ENCODE data around the gene TRIM40.
"Not testable (repeated sequence)": the region's sequence is repeated elsewhere in the genome, so short reads cannot be mapped to it uniquely, and the experiment has no call there.

Gene TRIM40

DNA sequence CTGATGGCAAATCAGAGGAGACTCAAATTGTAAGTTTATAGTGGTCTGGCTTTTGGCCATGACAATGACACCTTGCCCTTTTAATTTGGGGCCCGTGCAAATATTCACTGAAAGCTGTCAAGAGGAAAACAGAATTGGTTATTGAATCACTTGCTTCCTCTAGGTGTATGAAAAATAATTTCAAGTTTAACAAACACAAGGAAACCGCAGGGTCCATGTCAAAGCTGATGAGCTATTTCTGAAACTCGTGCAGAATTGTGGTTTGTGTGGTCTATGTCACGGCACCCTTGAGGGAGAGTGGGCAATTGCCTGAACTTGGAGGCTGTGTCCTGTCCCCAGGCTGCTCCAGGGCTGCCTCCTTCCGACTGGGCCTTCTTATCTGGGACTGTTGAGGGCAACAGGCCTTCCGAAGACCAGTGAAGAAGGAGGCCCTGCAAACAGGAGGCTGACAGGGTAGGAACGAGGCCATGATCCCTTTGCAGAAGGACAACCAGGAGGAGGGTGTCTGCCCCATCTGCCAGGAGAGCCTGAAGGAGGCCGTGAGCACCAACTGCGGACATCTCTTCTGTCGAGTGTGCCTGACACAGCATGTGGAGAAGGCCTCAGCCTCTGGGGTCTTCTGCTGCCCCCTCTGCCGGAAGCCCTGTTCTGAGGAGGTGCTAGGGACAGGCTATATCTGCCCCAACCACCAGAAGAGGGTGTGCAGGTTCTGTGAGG is 788 bp downstream of the TRIM40 start:
- TF ChIP-seq, protein P1, sequence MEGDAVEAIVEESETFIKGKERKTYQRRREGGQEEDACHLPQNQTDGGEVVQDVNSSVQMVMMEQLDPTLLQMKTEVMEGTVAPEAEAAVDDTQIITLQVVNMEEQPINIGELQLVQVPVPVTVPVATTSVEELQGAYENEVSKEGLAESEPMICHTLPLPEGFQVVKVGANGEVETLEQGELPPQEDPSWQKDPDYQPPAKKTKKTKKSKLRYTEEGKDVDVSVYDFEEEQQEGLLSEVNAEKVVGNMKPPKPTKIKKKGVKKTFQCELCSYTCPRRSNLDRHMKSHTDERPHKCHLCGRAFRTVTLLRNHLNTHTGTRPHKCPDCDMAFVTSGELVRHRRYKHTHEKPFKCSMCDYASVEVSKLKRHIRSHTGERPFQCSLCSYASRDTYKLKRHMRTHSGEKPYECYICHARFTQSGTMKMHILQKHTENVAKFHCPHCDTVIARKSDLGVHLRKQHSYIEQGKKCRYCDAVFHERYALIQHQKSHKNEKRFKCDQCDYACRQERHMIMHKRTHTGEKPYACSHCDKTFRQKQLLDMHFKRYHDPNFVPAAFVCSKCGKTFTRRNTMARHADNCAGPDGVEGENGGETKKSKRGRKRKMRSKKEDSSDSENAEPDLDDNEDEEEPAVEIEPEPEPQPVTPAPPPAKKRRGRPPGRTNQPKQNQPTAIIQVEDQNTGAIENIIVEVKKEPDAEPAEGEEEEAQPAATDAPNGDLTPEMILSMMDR (IDR thresholded peaks at IDR 0.05; ENCODE audit: low read depth, low read length, missing control alignments): no peak

DNA sequence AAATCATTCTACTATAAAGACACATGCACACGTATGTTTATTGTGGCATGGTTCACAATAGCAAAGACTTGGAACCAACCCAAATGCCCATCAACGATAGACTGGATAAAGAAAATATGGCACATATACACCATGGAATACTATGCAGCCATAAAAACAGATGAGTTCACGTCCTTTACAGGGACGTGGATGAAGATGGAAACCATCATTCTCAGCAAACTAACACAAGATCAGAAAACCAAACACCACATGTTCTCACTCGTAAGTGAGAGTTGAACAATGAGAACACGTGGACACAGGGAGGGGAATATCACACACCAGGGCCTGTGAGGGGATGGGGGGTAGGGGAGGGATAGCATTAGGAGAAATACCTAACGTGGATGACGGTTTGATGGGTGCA is 4.3 kb downstream of the TRIM40 start:
- in situ Hi-C loops (cut with HindIII; ENCODE audit: low sequenced_read_pairs); H3K4me3 ChIP-seq (ENCODE audit: low read depth, low read length); DNase-seq (ENCODE audit: low read depth): not testable (repeated sequence)

More for the DNA sequence above, 788 bp downstream of the TRIM40 start:
- in situ Hi-C loops (cut with HindIII; ENCODE audit: low sequenced_read_pairs): no loop called here
- DNase-seq (ENCODE audit: low read depth): no peak
- no peak overlapping the region for H3K4me3 ChIP-seq (ENCODE audit: low read depth, low read length)

DNA sequence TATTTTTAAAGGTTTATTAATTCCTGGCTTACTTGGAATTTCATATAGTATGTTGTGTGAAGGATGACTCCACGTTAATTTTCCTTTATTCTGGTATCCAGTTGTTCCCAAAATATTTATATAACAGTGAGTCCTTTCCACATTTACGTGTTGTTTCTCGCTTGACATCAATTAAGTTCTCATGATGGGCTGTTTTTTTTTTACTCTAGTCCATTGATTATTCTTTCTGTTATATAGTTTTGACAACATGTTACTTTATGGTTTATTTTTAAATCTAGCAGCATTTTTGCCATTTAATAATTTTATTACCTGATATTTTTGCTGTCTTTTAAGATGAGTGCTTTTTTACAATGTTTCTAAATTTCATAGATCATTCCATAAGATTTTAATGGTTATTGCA is 6.7 kb downstream of the TRIM40 start:
- in situ Hi-C loops (cut with HindIII; ENCODE audit: low sequenced_read_pairs): no loop called here
- DNase-seq (ENCODE audit: low read depth): no peak

DNA sequence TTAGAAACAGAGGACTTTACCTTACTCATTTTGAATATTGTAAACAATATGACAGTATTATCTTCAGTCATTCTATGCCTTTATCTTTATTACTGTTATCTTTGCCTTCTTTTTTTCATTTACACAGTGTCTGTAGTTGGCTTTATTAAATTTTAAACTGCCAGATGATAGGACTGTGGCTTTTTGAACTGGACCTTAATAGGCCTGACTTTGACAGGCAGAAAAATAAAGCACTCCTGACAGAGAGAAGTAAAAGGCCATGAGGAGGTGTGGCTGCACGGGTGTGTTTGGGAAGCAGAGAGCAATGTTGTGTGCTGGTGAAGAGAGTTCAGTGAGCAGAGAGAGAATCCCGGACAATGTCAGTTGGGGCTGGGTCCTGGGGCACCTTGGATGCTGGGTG is 7.8 kb downstream of the TRIM40 start:
- TF ChIP-seq, protein P1 (IDR thresholded peaks at IDR 0.05; ENCODE audit: low read depth, low read length, missing control alignments): no peak
- in situ Hi-C loops (cut with HindIII; ENCODE audit: low sequenced_read_pairs): no loop called here
- DNase-seq (ENCODE audit: low read depth): no peak
- no peak overlapping the region for H3K4me3 ChIP-seq (ENCODE audit: low read depth, low read length)

More for the DNA sequence above, 6.7 kb downstream of the TRIM40 start:
- no peak overlapping the region for H3K4me3 ChIP-seq (ENCODE audit: low read depth, low read length)
- TF ChIP-seq, protein P1 (IDR thresholded peaks at IDR 0.05; ENCODE audit: low read depth, low read length, missing control alignments): no peak

DNA sequence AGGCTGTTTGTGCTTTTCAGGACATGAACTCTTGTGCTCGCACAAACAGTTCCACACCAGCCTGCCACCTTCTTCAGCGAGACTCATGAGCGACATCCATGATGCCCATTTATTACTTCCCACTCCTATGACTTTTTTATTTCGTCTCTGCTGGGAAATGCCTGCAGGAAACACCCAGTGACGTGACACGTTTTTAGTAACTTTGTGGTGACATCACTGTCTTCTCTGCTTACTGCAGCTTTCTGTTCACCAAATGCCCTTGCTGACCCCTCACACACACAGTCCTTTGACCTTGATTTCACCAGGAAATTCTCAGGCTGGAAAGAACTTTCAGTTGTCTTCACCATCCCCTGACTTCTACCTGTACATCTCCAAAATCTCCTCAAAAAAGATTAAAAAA is 8.9 kb downstream of the TRIM40 start:
- DNase-seq (ENCODE audit: low read depth): no peak
- TF ChIP-seq, protein P1 (IDR thresholded peaks at IDR 0.05; ENCODE audit: low read depth, low read length, missing control alignments): no peak
- H3K4me3 ChIP-seq (ENCODE audit: low read depth, low read length): no peak overlapping the region
- in situ Hi-C loops (cut with HindIII; ENCODE audit: low sequenced_read_pairs): no loop called here

DNA sequence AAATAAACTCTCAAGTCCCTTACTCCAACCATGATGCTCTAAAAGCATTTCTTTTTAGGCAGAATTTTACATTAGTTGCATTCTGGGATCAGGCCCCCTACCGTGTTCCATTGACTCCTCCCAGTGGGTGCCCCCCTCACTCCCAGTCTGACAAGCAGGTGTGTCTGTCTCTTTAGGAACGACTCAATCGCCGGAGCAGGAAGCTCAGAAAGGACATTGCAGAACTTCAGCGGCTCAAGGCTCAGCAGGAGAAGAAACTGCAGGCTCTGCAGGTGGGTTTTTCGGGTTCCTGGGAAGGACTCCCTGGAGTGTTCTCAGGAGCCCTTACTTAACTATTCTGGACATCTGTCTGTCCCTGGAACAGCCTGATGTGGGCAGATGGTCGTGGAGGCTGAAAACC is 9.9 kb downstream of the TRIM40 start:
- H3K4me3 ChIP-seq (ENCODE audit: low read depth, low read length): no peak overlapping the region
- TF ChIP-seq, protein P1 (IDR thresholded peaks at IDR 0.05; ENCODE audit: low read depth, low read length, missing control alignments): no peak
- in situ Hi-C loops (cut with HindIII; ENCODE audit: low sequenced_read_pairs): no loop called here
- DNase-seq (ENCODE audit: low read depth): no peak

DNA sequence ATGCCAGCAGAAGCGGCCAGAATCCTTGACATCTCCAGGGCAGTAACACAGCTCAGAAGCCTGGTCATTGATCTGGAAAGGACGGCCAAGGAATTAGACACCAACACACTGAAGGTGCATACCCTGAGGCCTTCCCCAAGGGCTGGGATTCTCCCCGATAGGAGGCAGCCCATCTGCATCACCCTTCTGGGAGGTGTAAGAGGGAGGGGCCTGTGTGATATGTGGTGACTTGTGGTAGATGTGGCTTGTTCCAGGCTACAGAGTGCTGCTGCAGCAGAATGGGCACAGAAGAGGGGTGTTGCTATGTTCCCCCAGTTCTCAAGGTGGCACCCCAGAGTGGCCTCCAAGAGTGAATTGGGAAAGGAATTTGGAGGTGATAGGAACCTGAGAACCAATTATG is 11.2 kb downstream of the TRIM40 start:
- DNase-seq (ENCODE audit: low read depth): no peak
- TF ChIP-seq, protein P1 (IDR thresholded peaks at IDR 0.05; ENCODE audit: low read depth, low read length, missing control alignments): no peak
- in situ Hi-C loops (cut with HindIII; ENCODE audit: low sequenced_read_pairs): no loop called here
- no peak overlapping the region for H3K4me3 ChIP-seq (ENCODE audit: low read depth, low read length)
